Head of caudate nucleus (tissue), 42 donors: ENCODE measurements around the gene LGR6.
"Not testable (repeated sequence)": the region's sequence is repeated elsewhere in the genome, so short reads cannot be mapped to it uniquely, and the experiment has no call there.

Experiments
- DNase-seq, 42 donors: peaks; one replicate each; pipeline versions ENCODE4 v3.0.0 to v3.0.0-alpha.2; 2020 to 2021; ENCODE audit warnings: mixed read lengths in 7 of 42
- intact Hi-C: fragments of 100-400 bp; cut with DNase I; formaldehyde crosslinking; loops from one replicate; pipeline ENCODE4 v1.15.0; 2022

The LGR6 gene

DNA sequence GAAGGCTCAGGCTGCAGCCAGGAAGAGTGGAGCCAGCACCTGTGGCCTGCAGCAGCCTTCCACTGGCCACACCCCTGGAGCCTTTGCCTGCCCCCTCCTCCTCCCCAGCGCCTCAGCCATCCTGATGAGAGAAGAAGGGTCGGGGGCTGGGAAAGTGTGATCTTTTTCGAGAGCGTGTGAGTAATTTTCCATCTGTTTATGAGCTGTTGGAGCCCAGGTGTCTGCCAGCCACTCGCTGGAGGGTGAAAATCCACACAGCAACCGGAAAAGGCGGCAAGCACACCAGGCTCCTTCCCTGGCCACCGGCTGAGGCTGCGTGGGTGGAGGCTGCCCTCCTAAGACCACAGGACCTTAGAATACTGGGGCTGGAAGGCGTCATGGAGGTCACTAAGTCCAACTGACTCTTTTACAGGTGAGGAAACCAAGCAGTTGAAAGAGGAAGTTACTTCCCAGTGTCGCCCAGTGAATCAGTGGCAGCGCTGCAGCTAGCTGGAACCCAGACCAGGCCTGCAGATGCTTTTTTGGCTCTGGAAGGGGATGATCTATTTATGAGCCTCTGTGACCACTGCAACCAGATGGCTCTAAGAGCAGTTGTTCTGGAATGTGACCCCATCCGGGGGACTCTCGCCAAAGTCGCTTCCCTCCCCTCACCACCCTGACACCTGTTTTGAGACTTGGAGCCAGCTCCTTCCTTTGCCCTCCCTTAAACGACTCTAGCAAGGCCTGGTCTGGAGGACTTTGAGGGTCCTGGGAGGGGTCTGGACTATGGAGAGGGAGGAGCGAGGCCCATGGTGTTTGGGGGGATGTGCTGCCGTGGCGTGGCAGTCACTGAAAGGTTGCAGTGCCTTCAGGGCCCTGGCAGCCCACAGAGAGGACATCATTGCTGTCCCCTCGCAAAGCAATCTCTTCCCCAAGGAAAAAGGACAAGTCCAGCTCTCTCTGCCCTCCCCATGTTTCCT lies 54.5 kb downstream of the LGR6 start:
- intact Hi-C loops: no loop called here
- no peak for DNase-seq

DNA sequence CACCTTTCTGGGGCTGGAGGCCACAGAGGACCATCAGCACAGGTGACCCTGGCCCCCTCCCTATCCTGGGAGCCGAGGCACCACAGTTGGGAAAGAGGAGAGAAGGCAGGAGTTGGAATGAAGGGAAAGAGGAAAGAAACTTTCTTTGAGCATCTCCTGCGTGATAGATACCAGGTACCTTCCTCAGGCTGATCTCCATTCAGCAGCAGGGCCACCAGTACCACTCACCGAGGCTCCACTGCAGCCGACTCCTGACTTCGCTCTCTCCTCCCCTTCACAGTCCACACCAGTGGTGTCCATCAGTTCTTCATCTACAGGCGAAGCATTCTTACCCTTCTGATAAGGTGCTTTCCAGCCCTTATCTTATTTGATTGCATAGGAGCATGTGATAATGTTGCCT lies 55.3 kb downstream of the LGR6 start:
- intact Hi-C loops: no loop called here
- DNase-seq: no peak

DNA sequence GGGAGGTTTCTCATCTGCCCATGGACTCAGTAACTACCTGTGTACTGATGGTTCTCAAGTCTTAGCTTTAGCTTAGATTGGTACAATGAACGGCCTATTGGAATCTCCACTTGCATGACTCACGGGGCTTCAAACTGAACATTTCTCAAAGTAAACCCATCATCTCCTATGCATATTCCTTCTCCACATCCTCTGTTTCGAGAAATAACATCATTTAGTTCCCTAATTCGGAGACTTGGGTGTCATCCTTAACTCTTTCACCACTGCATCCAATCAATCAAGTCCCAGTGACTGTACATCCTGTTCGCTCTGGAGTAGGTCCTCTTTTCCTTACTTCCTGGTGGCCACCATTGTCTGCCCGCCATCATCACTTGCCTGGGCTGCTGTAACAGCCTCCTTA lies 55.8 kb downstream of the LGR6 start:
- intact Hi-C loops: no loop called here
- DNase-seq: no peak

DNA sequence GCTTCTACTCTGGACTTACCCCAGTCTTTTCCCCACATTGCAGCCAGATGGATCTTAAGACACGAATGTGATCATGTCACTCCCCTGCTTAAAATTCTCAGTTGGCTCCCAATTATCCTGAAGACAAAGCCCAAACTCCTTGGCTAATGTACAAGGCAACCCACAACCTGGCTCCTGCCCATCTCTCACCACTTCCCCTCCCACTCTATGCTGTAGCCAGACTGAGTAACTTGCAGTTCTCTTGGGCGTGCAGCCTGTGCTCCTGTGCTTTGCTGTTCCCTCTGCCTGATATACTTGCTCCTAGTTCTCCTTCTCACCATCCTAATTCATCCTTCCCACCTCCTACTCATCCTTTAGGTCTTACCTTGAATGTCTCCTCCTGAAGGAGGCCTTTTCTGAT lies 56.2 kb downstream of the LGR6 start:
- DNase-seq: peak in 32 of 42 donors; percentile 5 to 79 (median 38)
- intact Hi-C loops: no loop called here

DNA sequence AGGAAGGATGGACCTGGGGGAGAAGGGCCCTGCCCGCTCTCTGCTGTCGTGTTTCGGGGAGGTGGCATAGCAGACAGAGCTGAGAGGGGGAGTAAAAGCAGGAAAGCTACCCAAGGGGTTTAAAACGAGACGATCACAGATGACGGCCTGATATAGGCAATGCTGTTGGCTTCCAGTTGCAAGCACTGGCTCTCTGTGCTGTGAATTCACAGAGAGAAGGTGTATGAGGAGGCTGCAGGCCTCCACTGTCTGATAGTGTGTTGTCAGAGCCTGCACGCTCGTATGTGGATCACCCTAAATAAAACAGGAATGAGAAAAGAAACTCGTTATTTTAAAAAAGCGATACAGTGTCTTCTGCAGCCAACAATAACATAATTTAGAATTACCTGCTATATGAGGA lies 57.4 kb downstream of the LGR6 start:
- peak in 1 of 42 donors; percentile 3 for DNase-seq
- intact Hi-C loops: no loop called here

DNA sequence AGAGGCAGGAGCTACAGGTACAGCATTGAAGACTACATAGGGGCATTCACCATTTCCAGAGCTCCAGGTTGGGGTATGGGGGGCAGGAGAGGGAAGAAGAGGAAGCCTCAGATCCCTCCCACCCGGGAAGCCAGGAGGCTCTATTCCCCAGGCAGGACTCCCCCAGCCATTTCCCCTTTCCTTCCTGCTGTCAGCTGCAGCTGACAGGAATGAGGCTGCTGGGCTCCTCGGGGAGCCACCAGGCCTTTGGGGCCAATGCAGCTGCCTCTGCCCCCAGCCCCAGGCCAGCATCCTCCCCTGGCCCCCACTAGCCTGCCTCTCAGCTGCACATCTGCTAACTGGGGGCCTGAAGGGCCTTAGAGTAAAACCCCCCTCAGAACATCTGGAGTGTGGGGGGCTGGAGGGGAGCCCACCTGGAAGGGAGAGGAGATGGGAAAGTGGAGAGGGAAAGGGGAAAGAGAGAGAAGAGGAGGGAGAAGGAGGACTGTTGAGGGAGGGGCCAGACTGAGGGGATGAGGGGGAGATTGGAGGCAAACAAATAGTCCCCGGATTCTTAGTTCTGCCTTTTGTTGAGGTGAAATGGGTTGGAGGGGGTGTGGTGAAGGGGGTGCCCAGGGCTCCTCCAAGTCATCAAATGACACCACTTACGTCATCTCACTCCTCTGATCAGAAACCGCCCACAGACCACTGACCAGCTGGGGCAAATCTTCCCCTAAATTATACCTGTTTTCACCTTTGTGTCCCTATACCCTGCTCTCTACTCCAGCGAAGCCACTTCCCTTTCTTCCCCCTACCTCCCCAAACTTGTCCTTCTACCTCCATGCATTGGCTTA lies 58.0 kb downstream of the LGR6 start:
- peak in 1 of 42 donors; percentile 0 for DNase-seq
- intact Hi-C loops: no loop called here

DNA sequence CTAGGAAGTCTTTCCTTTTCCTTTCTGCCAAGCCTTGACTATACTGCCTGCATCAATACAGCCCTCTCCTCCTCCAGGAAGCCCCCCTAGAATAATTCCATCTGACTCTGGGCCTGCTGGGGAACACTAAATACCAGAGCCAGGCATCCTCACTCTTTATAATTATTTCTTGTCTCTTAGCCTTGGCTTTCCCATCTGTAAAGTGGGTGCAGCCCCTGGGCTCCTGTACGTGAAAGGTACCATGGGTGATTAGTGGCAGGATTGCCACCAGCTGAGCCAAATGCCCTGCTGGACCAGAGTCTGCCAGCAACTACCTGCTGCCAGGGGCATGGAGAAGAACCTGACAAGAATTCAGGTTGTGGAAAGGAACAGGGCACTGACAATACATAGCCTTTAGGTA lies 58.7 kb downstream of the LGR6 start:
- intact Hi-C loops: no loop called here
- peak in 1 of 42 donors; percentile 6 for DNase-seq

DNA sequence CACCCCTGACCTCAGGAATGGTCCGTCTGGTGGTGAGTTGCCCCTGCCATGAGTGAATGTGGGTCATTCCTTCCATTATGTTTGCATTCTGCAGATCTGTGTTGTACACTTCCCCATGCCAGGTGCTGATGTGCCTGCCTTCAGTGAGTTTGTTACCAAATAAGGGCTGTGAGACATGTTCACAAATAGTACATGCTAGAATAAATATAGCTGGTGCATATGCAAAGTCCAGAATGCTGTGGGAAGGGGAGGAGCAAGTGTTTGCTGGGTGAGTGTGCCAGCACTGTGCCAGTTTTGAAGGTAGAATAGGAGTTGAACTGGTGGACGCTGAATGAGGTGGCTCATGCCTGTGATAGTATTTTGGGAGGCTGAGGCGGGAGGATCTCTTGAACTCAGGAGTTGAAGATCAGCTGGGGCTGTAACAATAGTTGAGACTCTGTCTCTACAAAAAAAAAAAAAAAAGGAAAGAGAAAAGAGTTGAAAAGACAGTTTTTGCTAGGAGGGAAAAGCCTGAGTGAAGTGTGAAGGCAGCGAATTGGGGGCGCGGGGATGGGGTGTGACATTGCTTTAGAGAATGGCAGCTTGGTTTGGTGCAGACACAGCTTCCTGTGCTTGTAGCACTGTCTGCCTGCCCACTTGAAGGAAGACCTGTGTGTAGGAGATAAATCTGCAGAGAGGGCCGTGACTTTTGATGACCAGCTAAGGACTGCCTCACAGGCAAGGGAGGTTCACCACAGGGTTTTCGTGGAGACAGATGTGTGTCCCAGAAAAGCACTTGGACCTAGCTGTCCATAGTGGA lies 61.1 kb downstream of the LGR6 start:
- intact Hi-C loops: no loop called here
- peak in 4 of 42 donors; percentile 1 to 38 (median 6) for DNase-seq

DNA sequence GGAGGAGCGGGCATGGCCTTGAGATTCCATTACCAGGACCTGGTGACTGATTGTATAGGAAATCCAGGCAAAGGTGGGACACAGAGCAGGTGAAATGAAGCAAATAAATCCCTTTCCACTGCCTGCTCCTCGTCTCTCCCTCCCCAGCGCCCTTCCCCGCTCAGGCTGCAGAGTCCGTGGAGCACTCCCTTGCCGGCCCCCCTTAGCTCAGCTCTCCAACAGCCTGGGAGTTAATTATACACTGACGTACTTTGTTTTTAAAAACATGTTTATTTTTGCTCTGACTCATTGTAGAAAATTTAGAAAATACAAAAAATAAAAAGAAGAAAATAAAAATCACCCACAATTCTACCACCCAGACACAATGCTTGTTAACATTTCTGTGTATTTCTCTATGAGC lies 61.7 kb downstream of the LGR6 start:
- intact Hi-C loops: no loop called here
- peak in 3 of 42 donors; percentile 2 to 12 (median 6) for DNase-seq

DNA sequence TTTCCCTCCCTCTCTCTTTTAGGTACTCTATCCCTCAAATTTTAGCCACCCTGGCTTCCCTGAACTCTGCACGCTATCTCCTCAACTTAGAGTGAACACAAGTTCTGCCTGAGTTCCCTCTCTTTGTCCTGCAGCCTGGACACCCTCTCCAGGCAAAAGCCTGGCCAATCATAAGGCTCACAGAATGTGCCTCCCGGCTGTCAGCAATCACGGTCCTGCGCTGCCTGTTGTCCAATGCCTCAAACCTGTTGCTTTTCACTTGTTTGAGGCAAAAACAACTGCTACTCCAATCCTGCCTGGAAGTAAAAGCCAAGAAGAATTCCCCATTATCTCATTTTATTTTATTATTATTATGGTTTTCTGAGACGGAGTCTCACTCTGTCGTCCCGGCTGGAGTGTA lies 66.1 kb downstream of the LGR6 start:
- DNase-seq: peak in 4 of 42 donors; percentile 0 to 24 (median 4)
- intact Hi-C loops: no loop called here

DNA sequence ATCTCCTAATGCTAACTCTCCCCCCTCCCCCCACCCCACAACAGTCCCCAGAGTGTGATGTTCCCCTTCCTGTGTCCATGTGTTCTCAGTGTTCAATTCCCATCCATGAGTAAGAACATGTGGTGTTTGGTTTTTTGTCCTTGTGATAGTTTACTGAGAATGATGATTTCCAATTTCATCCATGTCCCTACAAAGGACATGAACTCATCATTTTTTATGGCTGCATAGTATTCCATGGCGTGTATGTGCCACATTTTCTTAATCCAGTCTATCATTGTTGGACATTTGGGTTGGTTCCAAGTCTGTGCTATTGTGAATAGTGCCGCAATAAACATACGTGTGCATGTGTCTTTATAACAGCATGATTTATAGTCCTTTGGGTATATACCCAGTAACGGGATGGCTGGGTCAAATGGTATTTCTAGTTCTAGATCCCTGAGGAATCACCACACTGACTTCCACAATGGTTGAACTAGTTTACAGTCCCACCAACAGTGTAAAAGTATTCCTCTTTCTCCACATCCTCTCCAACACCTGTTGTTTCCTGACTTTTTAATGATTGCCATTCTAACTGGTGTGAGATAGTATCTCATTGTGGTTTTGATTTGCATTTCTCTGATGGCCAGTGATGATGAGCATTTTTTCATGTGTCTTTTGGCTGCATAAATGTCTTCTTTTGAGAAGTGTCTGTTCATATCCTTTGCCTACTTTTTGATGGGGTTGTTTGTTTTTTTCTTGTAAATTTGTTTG lies 67.8 kb downstream of the LGR6 start:
- intact Hi-C loops, DNase-seq: not testable (repeated sequence)

DNA sequence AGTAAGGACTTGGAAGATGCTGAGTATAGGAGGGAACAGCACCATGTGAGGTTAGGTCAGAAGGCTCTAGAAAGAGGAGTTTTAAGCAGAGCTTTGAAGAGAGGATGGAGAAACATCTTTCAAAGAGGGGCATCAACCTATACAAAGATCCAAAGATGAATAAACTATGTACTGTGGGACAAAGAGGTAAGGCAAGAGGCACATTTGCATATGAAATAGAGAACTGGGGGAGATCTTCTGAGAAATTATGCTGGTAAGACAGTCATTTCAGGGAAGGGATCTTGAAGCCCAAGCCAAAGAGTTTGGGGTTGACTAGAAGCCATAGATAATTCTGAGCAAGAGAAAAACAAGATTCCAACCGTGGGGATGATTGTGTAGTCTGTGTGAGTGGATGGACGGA lies 70.0 kb downstream of the LGR6 start:
- intact Hi-C loops: no loop called here
- no peak for DNase-seq

DNA sequence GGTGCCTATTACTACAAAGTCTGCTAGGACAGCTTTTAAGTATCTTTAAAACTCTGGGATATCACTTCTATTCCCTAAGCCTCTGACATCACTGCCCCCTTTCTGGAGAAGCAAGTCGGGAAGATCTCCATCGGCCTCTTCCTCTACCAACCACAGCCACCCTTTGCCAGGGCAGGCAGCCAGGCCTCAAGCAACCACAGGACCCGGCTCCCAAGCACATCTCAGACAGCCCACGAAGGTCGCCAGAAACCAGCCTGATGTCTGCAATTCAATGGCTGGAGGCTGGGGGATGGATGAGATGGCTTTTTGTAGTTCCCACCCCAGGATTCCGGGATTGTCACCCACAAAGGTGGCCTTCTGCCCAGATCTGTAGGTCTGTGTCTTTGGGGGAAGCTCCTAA lies 70.7 kb downstream of the LGR6 start:
- intact Hi-C loops: no loop called here
- DNase-seq: peak in 1 of 42 donors; percentile 30

DNA sequence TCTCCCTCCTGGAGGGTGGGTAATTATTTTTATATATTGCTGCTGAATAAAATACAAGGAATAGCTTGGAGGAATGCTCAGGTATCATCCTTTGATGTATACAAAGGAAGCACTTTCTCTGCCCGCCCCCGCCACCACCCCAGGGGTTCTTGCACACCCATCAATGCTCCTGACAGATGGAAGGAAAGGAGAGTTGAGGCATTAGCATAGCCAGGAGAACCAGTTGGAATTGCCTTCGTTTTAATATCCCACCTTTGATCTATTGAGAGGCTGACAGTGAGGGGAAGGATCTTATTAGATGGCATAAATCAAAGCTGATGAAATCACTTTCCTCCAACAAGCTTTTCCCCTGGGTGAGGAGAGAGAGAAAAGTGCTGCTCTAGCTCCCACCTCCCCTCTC lies 71.1 kb downstream of the LGR6 start:
- intact Hi-C loops: no loop called here
- no peak for DNase-seq

DNA sequence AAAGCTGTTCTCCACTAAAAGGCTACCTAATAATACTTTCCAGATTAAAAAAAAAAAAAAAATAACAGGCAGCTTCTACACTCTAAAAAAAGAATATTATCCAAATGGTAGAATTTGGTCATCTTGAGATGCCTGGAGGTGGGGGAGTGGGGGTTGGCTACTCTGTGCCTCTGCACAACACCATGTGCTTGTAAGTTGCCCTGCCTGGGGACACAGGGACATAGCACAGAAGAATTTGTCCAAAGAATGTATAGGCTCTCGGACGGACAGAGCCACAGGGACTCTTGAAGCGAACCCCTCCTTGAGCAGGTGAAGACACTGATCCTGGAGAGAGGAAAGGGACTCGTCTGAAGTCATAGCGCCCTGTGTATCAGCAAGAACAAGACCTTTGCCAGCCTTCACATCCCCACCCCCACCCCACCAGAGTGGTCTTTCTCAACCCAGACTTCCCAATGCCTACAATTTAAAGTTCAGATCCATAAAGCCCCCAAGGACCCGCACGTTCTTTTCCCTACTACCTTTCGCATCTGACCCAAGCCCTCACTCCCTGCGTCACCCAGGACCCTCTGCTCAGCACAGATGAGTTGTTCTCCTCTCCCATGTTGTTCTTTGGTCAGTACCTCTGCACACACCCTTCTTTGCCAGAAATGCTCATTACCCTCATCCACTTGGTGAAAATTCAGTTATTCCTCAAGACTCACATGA lies 72.6 kb downstream of the LGR6 start:
- DNase-seq: peak in 2 of 42 donors; percentile 11 to 15
- intact Hi-C loops: no loop called here

DNA sequence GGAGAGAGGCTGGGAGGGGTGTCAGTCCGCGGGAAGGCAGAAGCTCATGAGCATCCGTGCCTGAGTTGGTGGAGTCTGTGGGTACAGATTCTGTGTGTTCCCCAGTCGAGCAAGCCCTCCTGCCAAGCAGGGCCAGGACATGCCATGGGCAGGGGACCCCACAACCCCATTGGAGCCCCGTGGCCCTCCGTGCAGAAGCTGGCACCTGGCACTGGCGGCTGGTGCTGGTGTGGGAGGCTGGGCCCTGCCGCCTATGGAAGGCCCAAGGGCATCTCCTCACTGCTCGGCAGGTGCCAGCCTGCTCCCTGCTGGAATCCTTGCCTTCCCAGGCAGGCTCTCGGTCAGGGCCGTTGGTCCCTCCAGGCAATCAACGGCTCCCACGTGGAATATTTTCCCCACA lies 74.4 kb downstream of the LGR6 start:
- intact Hi-C loops: no loop called here
- DNase-seq: peak in 2 of 42 donors; percentile 4 to 30

DNA sequence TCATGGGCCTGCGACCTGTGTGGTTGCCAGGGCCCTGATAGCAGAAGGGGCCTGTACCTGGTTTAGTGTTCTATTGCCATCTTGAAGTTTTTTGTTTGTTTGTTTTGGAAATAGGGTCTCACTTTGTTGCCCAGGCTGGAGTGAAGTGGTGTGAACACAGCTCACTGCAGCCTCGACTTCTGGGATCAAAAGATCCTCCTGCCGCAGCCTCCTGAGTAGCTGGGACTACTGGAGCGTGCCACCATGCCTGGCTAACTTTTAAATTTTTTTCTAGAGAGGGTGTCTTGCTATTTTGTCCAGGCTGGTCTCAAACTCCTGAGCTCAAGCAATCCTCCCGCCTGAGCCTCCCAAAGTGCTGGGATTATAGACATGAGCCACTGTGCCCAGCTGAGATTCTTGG lies 75.2 kb downstream of the LGR6 start:
- DNase-seq: peak in 1 of 42 donors; percentile 8
- intact Hi-C loops: no loop called here

DNA sequence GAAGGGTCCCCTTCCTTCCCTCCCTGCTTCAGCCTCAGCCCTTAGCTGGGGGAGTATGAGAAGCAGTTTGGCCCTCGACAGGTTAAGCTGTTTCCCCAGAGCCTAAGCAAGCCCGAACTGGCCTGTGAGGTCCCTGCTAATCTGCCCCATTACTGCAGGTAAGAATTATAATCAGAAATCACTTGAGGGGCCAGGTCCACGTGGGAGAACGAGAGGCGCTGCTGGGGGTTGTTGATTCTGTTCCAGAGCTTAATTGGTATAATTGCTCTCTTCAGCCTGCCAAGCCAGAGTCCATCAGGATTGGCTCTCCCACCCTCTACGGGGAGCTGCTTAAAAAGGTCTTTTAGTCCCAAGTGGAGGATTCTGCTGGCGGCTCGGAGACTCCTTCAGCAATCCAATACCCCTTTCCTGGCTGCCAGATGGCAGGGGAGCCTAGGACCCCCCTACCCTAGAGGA lies 77.3 kb downstream of the LGR6 start:
- intact Hi-C loops: no loop called here
- DNase-seq: peak in 3 of 42 donors; percentile 6 to 22 (median 18)
